ENCODE results near the gene KRTAP10-7.
"Not testable (repeated sequence)": the region's sequence is repeated elsewhere in the genome, so short reads cannot be mapped to it uniquely, and the experiment has no call there.

Gene KRTAP10-7

DNA sequence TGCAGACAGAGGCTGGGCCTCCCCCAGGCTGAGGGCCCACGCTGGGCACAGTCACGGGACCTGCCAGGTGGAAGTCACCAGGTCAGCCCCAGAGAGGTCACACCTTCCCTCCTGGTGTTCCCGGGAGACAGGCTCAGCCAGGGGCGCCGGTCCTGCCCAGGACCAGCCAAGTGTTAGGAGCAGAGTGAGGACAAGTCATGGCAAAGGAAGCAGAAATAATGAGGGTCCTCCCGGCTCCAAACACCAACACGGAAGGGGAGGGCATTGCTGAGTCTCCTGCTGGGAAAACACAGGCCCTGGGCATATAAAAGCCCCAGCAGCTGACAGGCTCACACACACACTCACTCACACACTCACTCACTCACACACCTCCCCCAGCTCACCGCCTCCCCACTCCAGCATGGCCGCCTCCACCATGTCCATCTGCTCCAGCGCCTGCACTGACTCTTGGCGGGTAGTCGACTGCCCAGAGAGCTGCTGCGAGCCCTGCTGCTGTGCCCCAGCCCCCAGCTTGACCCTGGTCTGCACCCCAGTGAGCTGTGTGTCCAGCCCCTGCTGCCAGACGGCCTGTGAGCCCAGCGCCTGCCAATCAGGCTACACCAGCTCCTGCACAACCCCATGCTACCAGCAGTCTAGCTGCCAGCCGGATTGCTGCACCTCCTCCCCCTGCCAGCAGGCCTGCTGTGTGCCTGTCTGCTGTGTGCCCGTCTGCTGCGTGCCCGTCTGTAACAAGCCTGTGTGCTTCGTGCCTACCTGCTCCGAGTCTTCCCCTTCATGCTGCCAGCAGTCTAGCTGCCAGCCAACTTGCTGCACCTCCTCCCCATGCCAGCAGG lies 36.8 kb downstream of the KRTAP10-7 start, which contains the start of gene KRTAP10-10:
TSS of gene KRTAP10-10 (plus strand) at position 339 of the 833 bp plus-strand sequence. CDS start at position 401, 62 bp downstream.
- DNase-seq: no peak

DNA sequence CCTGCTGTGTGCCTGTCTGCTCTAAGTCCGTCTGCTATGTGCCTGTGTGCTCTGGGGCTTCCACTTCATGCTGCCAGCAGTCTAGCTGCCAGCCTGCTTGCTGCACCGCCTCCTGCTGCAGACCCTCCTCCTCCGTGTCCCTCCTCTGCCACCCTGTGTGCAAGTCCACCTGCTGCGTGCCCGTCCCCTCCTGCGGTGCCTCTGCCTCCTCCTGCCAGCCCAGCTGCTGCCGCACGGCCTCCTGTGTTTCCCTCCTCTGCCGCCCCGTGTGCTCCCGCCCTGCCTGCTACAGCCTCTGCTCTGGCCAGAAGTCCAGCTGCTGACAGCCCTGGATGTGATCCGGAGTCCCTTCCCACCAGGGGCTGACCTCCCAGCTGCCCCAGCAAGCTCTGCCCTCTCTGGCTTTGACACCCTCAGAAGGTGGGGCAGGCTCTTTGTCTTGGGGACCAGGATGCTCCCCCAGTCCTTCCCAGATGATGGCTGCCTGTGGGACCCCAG lies 37.5 kb downstream of the KRTAP10-7 start:
- DNase-seq: not testable (repeated sequence)

DNA sequence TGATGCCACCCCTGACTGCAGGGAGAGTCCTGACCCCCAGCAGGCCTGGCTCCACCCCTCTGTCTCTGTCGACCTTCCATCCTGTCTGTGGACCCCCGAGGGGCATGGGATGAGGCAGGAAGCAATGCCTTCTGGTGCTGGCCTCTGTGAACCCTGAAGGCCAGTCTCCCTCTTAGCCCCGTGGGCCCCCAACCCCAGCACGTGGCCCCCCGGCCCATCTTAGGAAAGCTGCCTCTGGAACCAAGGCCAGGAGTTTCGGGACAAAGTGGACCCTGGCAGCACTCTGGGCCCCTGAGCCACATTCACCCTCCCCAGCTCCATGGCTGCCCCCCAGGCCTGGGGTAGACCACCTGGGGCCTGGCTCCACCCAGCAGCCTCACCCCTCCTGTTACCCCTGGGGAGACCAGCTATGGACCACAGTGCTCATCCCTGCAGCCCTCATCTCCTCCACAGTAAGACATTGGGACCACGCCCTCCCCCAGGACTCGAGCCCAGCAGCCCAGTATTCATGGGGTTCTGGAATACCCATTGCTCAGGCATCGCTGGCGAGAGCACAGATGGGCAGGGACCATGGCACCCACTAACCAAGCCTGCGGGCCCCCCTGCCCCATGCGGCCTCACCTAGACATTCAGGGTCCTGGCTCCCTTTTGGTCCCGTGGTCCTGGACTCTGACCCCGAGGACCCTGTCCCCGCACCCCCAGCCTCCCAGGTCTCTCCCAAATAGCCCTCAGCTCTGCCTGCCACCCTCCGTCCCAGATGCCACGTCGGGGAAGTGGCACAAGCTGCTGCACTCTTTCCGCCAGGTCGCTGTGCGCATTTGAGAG lies 38.3 kb downstream of the KRTAP10-7 start:
- not testable (repeated sequence) for DNase-seq

DNA sequence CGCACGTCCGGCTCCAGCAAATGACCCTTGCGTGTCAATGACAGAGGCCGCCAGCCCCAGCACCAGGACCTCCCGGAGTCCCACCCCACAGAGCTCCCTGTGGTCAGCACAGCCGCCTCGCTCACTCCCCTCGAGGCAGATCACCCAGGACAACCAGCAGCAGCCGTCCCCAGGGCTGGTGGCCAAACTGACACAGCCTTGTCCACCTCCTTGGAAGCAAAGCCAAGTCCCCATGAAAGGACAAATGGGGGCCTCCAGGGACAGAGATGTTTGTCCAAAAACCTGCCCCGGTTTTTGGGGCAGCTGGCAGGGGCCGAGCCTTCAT lies 38.9 kb downstream of the KRTAP10-7 start:
- DNase-seq: no peak

DNA sequence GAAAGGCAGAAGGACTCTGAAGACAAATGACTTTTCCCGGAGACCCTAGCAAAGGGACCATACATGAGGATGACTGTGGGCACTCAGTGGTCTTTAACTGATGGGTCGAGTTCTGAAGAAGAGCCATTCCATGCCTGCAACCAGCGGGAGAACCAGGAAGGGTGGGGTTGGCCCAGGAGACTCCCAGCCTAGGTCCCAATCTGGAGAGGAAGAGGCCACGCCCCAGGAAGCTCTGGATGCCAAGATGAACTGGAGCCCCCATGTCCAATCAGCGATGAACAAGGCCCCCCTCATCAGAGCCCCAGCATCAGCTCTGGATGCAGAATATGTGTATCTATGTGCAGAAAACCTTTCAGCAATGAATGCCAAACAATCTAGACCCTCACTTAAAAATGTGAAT lies 40.4 kb downstream of the KRTAP10-7 start:
- no peak for DNase-seq

DNA sequence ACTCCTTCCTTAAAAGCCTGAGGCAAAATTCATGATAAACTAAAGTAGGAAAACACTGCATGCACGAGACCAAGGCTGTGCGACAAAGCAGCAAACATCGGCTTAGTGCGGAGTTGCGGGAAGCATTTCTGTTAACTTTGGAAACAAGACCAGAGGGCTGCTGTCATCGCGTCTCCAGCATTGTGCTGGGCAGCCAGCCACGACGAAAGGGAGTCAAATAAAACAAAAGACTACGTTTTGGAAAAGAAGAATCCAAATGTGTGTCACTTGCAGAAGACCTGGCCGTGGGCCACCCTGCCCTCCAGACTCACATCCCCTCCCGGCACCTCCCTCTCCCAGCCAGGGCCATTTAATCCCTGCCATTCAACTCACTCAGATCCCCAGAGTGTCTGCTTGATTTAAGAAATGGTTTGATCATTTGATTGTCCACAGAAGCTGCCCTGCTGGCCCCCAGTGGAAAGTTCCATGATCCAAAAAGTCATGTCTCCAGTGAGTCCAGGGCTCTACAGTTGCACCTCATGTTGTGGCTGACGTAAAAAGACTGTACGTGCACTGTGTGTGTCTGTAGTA lies 43.4 kb downstream of the KRTAP10-7 start:
- no peak for DNase-seq

DNA sequence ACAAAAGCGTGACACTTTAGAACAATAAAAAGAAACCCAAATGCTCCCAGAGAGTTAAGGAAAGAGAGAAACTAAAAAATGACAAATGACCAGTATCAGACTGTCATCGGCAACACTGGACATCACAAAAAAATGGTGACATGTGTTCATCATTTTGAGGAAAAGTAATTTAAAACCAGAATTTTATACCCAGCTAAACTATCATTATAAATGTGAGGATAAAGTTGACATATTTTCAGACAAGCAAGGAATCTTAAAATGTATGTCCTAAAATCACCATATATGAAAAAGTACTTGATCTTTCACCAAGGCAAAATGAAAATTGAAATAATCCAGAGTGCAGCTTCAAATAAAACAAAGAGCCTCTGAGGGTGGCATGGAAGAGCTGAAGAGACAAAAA lies 44.5 kb downstream of the KRTAP10-7 start:
- DNase-seq: no peak

DNA sequence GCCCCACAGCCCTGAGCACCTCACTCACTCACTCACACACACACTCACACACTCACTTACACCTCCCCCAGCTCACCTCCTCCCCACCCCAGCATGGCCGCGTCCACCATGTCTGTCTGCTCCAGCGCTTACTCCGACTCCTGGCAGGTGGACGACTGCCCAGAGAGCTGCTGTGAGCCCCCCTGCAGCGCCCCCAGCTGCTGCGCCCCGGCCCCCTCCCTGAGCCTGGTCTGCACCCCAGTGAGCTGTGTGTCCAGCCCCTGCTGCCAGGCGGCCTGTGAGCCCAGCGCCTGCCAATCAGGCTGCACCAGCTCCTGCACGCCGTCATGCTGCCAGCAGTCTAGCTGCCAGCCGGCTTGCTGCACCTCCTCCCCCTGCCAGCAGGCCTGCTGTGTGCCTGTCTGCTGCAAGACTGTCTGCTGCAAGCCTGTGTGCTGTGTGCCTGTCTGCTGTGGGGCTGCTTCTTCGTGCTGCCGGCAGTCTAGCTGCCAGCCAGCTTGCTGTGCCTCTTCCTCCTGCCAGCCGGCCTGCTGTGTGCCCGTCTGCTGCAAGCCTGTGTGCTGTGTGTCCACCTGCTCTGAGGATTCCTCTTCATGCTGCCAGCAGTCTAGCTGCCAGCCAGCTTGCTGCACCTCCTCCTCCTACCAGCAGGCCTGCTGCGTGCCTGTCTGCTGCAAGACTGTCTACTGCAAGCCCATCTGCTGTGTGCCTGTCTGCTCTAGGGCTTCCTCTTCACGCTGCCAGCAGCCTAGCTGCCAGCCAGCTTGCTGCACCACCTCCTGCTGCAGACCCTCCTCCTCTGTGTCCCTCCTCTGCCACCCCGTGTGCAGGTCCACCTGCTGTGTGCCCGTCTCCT lies 46.2 kb downstream of the KRTAP10-7 start, which contains the start of gene KRTAP10-11:
TSS of gene KRTAP10-11 (plus strand) at position 49 of the 856 bp plus-strand sequence. CDS start at position 94, 45 bp downstream.
- DNase-seq: not testable (repeated sequence)

DNA sequence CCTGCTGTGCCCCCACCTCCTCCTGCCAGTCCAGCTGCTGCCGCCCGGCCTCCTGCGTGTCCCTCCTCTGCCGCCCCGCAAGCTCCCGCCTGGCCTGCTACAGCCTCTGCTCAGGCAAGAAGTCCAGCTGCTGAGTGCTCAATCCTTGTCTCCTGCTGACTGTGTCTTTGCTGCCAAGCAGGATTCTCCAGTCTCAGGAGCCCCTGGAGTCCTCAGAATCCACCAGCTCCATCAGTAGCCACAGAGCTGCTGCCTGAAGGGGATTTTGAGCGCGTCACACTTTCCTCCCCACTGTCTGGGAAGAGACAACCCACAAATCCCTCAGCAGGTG lies 46.8 kb downstream of the KRTAP10-7 start:
- no peak for DNase-seq

DNA sequence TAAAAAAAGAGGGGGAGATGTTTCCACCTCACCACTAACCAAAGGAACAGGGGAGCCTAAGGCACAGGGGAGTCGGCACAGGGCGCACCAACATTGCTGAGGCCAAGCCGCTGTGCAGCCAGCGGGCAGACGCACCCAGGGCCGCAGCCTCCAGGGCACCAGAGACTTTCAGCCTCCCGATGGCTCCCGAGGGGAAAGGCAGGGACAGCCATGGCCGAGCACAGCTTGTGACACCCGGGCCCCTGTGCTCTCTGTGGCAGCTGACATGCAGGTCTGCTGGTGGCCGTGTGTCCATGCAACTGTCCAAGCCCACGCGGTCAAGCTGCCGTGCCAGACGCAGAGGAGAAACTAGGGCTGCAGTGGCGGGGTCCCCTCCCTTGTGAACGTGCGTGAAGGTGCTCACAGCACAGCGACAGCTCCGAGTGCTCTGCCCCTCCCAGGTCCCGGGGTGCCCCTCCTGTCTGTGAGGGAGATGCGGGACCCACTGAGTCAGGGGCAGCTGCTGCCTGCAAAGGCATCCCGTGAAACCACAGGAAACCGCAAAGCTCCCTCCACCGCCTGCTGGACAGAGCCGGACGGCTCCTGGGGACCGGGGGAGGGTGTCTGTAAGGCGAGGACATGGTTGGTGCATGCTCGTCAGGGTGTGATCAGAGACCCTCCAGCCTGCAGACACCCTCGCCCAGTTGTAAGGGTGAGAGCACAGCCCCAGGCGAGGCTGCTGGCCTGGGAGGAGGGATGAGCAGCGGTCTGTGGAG lies 48.3 kb downstream of the KRTAP10-7 start:
- DNase-seq: no peak

DNA sequence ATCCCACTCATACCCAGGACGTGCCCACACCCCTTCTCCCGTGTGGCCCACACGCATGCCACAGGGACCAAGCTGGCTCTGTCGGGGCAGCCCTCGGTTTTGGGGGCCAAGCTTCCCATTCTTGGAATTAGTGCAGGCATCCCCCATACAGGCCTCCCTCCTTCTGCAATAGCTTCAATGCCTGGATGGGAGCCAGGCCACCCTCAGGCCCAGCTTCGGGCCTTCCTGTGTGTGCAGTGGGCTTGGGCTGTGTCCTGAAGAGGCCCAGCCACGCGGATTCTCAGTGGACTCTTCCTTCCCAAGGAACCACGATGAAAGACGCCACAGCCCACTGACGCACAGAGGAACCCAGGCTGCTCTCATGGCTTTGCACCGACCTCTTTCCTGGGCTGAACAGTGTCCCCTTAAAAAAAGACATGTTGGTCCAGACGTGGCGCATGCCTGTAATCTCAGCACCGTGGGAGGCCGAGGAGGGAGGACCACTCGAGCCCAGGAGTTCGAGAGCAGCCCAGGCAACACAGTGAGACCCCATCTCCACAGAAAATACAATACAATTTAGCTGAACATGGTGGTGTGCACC lies 49.2 kb downstream of the KRTAP10-7 start:
- DNase-seq: no peak

DNA sequence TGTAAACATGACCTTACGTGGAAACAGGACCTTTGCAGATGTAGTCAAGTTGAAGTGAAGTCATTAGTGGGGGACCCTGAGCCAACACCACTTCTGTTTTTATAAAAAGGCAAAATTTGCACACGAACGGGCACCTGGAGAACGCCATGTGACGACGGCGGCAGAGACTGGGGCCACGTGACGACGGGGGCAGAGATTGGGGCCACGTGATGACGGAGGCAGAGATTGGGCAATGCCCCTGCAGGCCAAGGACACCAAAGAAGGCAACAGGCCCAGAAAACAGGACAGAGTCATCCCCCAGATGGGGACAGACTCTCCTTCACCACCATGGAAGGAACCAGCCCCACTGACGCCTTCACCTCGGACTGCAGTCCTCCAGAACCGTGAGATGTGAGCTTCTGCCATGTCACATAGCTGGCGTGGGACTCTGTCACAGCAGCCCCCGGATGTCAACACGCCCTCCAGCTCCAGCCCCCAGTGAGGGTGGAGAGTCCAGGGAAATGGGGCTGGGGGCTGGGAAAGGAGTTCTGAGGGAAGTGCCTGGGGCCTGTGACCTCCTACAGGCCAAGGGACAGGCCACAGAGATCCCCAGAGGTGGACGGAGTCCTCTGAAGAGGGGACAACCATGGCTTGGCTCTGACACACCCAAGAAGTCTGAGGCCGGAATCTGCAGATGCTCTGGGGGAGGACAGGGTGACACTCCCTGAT lies 50.0 kb downstream of the KRTAP10-7 start:
- no peak for DNase-seq

DNA sequence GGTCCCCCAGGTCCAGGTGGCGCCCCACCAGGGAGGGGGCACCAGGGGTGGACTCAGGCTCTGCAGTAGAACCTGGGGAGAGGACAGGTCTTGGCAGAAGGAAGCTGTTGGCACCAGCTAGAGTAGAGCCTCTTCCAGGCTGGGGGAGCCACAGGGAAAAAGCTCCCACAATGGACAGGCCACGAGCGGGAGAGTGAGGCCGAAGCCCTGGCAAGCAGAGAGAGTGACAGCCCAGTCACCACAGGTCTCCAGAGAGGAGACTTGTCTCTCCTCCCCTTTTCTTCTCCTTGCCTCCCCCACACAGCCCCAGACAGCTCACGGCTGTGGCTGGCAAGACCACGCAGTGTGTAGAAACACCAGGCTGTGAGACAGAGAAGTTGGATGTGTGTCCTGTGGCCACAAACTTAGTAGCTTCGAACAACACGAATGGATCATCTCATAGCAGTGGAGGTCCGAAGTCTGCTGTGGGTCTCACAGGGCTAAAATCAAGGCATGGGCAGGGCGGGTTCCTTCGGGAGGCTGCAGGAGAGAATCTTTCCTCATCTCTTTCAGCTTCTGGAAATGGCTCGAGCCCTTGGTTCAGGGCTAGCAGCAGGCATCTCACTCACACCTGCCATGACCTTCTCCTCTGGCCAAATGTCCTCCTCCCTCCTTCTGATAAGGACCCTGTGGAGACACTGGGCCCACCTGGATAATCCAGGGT lies 50.7 kb downstream of the KRTAP10-7 start:
- no peak for DNase-seq

All from CD4-positive, alpha-beta T cell treated with Interleukin-4 for 1 hour (primary cell).